CD4-positive, alpha-beta memory T cell (primary cell): ENCODE data around the gene KANK2. TPM values are rescaled to one million over a fixed set of nuclear protein-coding genes. Genes with fewer than 3 reads are reported as not detected.
"Not testable (repeated sequence)": the region's sequence is repeated elsewhere in the genome, so short reads cannot be mapped to it uniquely, and the experiment has no call there.

Experiments
- CTCF ChIA-PET: fragments of 350-600 bp; sonication (Branson Sonifier 250); formaldehyde crosslinking; loops from one replicate; lab custom pipeline; 2021; ENCODE audit warnings: inconsistent platforms; ENCODE audit not compliant: partially characterized antibody; lab: Charles Lee
- POLR2A ChIA-PET: fragments of 350-600 bp; sonication (Branson Sonifier 250); formaldehyde crosslinking; loops from one replicate; lab custom pipeline; 2021; ENCODE audit not compliant: partially characterized antibody; lab: Charles Lee
- DNase-seq, 5 donors: peaks; one replicate each; pipeline versions ENCODE4 v3.0.0 to v3.0.0-alpha.2; 2020 to 2022; ENCODE audit warnings: mixed read lengths in 1 of 5
- H3K27ac ChIP-seq: one replicate; pipeline ENCODE4 v1.7.0; 2013; ENCODE audit warnings: low read depth, low read length
- H3K27me3 ChIP-seq: 2 replicates; pipeline ENCODE4 v1.7.0; 2013; ENCODE audit warnings: mild to moderate bottlenecking, low read length, moderate library complexity; ENCODE audit not compliant: insufficient read depth
- H3K36me3 ChIP-seq: 2 replicates; pipeline ENCODE4 v1.7.0; 2013; ENCODE audit warnings: mild to moderate bottlenecking, low read length, moderate library complexity; ENCODE audit not compliant: insufficient read depth
- H3K4me1 ChIP-seq: 2 replicates; pipeline ENCODE4 v1.7.0; 2013; ENCODE audit warnings: mild to moderate bottlenecking, low read length, moderate library complexity; ENCODE audit not compliant: insufficient read depth
- H3K4me3 ChIP-seq, 2 donors: one replicate each; pipeline ENCODE4 v1.7.0; 2013; ENCODE audit warnings: low read length in 2 of 2, mild to moderate bottlenecking in 1 of 2
- H3K9me3 ChIP-seq, 2 donors: one replicate each; pipeline ENCODE4 v1.7.0; 2013; ENCODE audit warnings: low read length in 2 of 2, control low read depth in 1 of 2; ENCODE audit not compliant: control insufficient read depth in 1 of 2
- H3K27ac Mint-ChIP-seq, 7 donors: one replicate each; pipeline ENCODE4 v1.8.0; 2020 to 2021; ENCODE audit warnings: mixed read lengths in 7 of 7, mild to moderate bottlenecking in 6 of 7, inconsistent platforms in 3 of 7, moderate library complexity in 3 of 7
- H3K27me3 Mint-ChIP-seq, 2 donors: one replicate each; pipeline ENCODE4 v1.8.0; 2020 to 2021; ENCODE audit warnings: mixed read lengths in 2 of 2
- H3K36me3 Mint-ChIP-seq, 2 donors: one replicate each; pipeline ENCODE4 v1.8.0; 2020 to 2021; ENCODE audit warnings: mixed read lengths in 2 of 2, inconsistent platforms in 1 of 2, mild to moderate bottlenecking in 1 of 2
- H3K4me1 Mint-ChIP-seq, 4 donors: one replicate each; pipeline ENCODE4 v1.8.0; 2020 to 2021; ENCODE audit warnings: mixed read lengths in 4 of 4, mild to moderate bottlenecking in 1 of 4
- H3K4me3 Mint-ChIP-seq, 8 donors: one replicate each; pipeline ENCODE4 v1.8.0; 2020 to 2021; ENCODE audit warnings: mixed read lengths in 8 of 8, mild to moderate bottlenecking in 7 of 8, moderate library complexity in 6 of 8, inconsistent platforms in 3 of 8
- H3K9me3 Mint-ChIP-seq, 8 donors: one replicate each; pipeline ENCODE4 v1.8.0; 2020 to 2021; ENCODE audit warnings: mixed read lengths in 8 of 8, mild to moderate bottlenecking in 5 of 8, inconsistent platforms in 3 of 8, moderate library complexity in 1 of 8
- intact Hi-C: fragments of 100-400 bp; cut with micrococcal nuclease; formaldehyde crosslinking; loops from one replicate; pipeline ENCODE4 v1.15.1; 2023
- polyA plus RNA-seq, 2 donors: library from polyadenylated mRNA; unstranded; fragments of 300-500 nt; fragmentation: Illumina TruSeq; gene quantifications; one replicate each; pipeline ENCODE4 v1.2.3, GENCODE V29; 2021
- total RNA-seq, 2 experiments: library from RNA; stranded (reverse); gene quantifications; one replicate each; pipeline ENCODE4 v1.2.3, GENCODE V29; 2021

KANK2 gene
- total and polyA plus RNA-seq, 4 experiments from 2014 or later, result 0.17 to 0.52 (median 0.39) TPM; not detected in 1

GRCh38 chr19:11148001-11148400 lies 49.3 kb downstream of the KANK2 start:
- Histone ChIP-seq H3K27ac (no peak overlapping the region), H3K27me3 (no peaks in the 10 kb centered on the region), H3K4me3 (no peak overlapping the region), H3K36me3 (no peaks in the 10 kb centered on the region), H3K9me3 (no peaks in the 10 kb centered on the region), H3K4me1 (peaks cover 3% of the 10 kb centered on the region)
- intact Hi-C loops, result no loop called here
- Mint-ChIP-seq H3K27me3 (no peaks in the 10 kb centered on the region), H3K4me3 (no peak overlapping the region), H3K4me1 (no peaks in the 10 kb centered on the region), H3K9me3 (no peaks in the 10 kb centered on the region), H3K27ac (peak overlapping the region in 1 of 7 donors; percentile 37), H3K36me3 (no peaks in the 10 kb centered on the region)
- ChIA-PET CTCF (interaction anchor here (0.7 to 1.1 kb wide), 2 partner anchors 10 to 334 kb away, joined by 3 read pairs; no protein-coding TSS in a partner anchor), POLR2A (no interaction called here)
- DNase-seq, result no peak

- H3K4me3 ChIP-seq, result no peak overlapping the region
- intact Hi-C loops, result no loop called here
- no peaks in the 10 kb centered on the region for H3K27me3 ChIP-seq
- no peaks in the 10 kb centered on the region for H3K36me3 ChIP-seq
- H3K4me3 Mint-ChIP-seq, result no peak overlapping the region
- H3K4me1 ChIP-seq, result peaks cover 6% of the 10 kb centered on the region
- H3K27ac Mint-ChIP-seq, result no peak overlapping the region
- ChIA-PET POLR2A (interaction anchor here (0.6 kb wide), 1 partner anchor 72 kb away, joined by 3 read pairs; no protein-coding TSS in a partner anchor), CTCF (no interaction called here)
- no peaks in the 10 kb centered on the region for H3K9me3 ChIP-seq
- no peaks in the 10 kb centered on the region for H3K9me3 Mint-ChIP-seq
- no peaks in the 10 kb centered on the region for H3K4me1 Mint-ChIP-seq
- no peaks in the 10 kb centered on the region for H3K36me3 Mint-ChIP-seq
- H3K27ac ChIP-seq, result no peak overlapping the region
- DNase-seq, result no peak
- no peaks in the 10 kb centered on the region for H3K27me3 Mint-ChIP-seq
Measured at GRCh38 chr19:11145536-11145924, 51.8 kb downstream of the KANK2 start.

- no peaks in the 10 kb centered on the region for H3K9me3 ChIP-seq
- no peak overlapping the region for H3K27ac ChIP-seq
- H3K4me1 ChIP-seq, result peaks cover 15% of the 10 kb centered on the region
- H3K4me3 ChIP-seq, result no peak overlapping the region
- intact Hi-C loops, result no loop called here
- no peaks in the 10 kb centered on the region for H3K36me3 ChIP-seq
- Mint-ChIP-seq H3K4me3 (no peak overlapping the region), H3K27me3 (no peaks in the 10 kb centered on the region), H3K27ac (no peak overlapping the region), H3K9me3 (no peaks in the 10 kb centered on the region), H3K36me3 (no peaks in the 10 kb centered on the region), H3K4me1 (peaks cover 4 to 7% (median 6%) of the 10 kb centered on the region in 4 donors)
- no peaks in the 10 kb centered on the region for H3K27me3 ChIP-seq
- ChIA-PET CTCF (no interaction called here), POLR2A (interaction anchor here (1.1 kb wide), 1 partner anchor 14 kb away, joined by 5 read pairs; the partner anchor contains the start of gene SPC24)
- DNase-seq, result no peak
Measured at GRCh38 chr19:11142528-11143171, 54.7 kb downstream of the KANK2 start.

GRCh38 chr19:11141937-11142527 lies 55.3 kb downstream of the KANK2 start:
- Mint-ChIP-seq H3K27ac (no peak overlapping the region), H3K4me3 (no peak overlapping the region), H3K36me3 (no peaks in the 10 kb centered on the region), H3K27me3 (no peaks in the 10 kb centered on the region), H3K9me3 (no peaks in the 10 kb centered on the region), H3K4me1 (peaks cover 8 to 13% (median 9%) of the 10 kb centered on the region in 4 donors)
- peaks cover 20% of the 10 kb centered on the region for H3K4me1 ChIP-seq
- H3K27me3 ChIP-seq, result no peaks in the 10 kb centered on the region
- H3K27ac ChIP-seq, result no peak overlapping the region
- H3K9me3 ChIP-seq, result no peaks in the 10 kb centered on the region
- CTCF ChIA-PET, result interaction anchor here (0.5 to 1.3 kb wide), 3 partner anchors 95 to 152 kb away, joined by 3 to 4 read pairs (median 3); no protein-coding TSS in a partner anchor
- H3K36me3 ChIP-seq, result no peaks in the 10 kb centered on the region
- intact Hi-C loops, result no loop called here
- no peak for DNase-seq
- POLR2A ChIA-PET, result no interaction called here
- H3K4me3 ChIP-seq, result no peak overlapping the region

GRCh38 chr19:11140896-11141295 lies 56.4 kb downstream of the KANK2 start:
- intact Hi-C loops, result no loop called here
- H3K36me3 Mint-ChIP-seq, result no peaks in the 10 kb centered on the region
- H3K27ac Mint-ChIP-seq, result no peak overlapping the region
- no peaks in the 10 kb centered on the region for H3K36me3 ChIP-seq
- no peaks in the 10 kb centered on the region for H3K27me3 Mint-ChIP-seq
- ChIA-PET POLR2A (no interaction called here), CTCF (interaction anchor here (1.3 kb wide), 2 partner anchors 105 to 108 kb away, joined by 3 read pairs; no protein-coding TSS in a partner anchor)
- H3K4me1 Mint-ChIP-seq, result peaks cover 8 to 21% (median 9%) of the 10 kb centered on the region in 4 donors
- H3K4me3 ChIP-seq, result no peak overlapping the region
- no peak for DNase-seq
- no peak overlapping the region for H3K4me3 Mint-ChIP-seq
- H3K4me1 ChIP-seq, result peaks cover 20% of the 10 kb centered on the region
- no peaks in the 10 kb centered on the region for H3K9me3 Mint-ChIP-seq
- H3K27me3 ChIP-seq, result no peaks in the 10 kb centered on the region
- H3K9me3 ChIP-seq, result no peaks in the 10 kb centered on the region
- H3K27ac ChIP-seq, result no peak overlapping the region

- CTCF ChIA-PET, result interaction anchor here (0.8 to 5.5 kb wide), 5 partner anchors 13 to 342 kb away, joined by 3 to 35 read pairs (median 4); no protein-coding TSS in a partner anchor
Measured at GRCh38 chr19:11140023-11140538, 57.3 kb downstream of the KANK2 start.

More at GRCh38 chr19:11140023-11140538, 57.3 kb downstream of the KANK2 start:
- H3K27ac Mint-ChIP-seq, H3K27ac ChIP-seq, intact Hi-C loops, H3K36me3 Mint-ChIP-seq, H3K9me3 Mint-ChIP-seq, POLR2A ChIA-PET, DNase-seq, H3K27me3 ChIP-seq, H3K4me3 ChIP-seq, H3K36me3 ChIP-seq, H3K27me3 Mint-ChIP-seq, H3K9me3 ChIP-seq: not testable (repeated sequence)
- Mint-ChIP-seq H3K4me3 (peak overlapping the region in 2 of 8 donors; percentile 36 to 73), H3K4me1 (peaks cover 8 to 21% (median 9%) of the 10 kb centered on the region in 4 donors)
- H3K4me1 ChIP-seq, result peaks cover 20% of the 10 kb centered on the region
